IMR-90 (cell line): ENCODE data around the gene GSG1. TPM values are rescaled to one million over a fixed set of nuclear protein-coding genes. Genes with fewer than 3 reads are reported as not detected.

Experiments used
- ATAC-seq: fragments of 200-7000 bp; cut with Tn5 transposase; 2 replicates; pipeline ENCODE4 v1.9.1; 2020; ENCODE audit warnings: low read depth, mild to moderate bottlenecking, moderate library complexity
- BruUV-seq: library from RNA; stranded (reverse); fragments of 400-500 nt; replicated peaks from 2 replicates; lab custom pipeline; 2021; lab: Mats Ljungman, UMichigan
- CTCF ChIA-PET: fragments of 300-600 bp; formaldehyde crosslinking; extraction: SDS; loops from one replicate; lab custom pipeline; 2021; ENCODE audit warnings: antibody characterized with exemption; lab: Yijun Ruan, JAX
- POLR2A ChIA-PET: fragments of 300-600 bp; sonication (Branson Sonifier 250); formaldehyde crosslinking; loops from one replicate; lab custom pipeline; 2022; ENCODE audit warnings: antibody characterized with exemption; ENCODE audit not compliant: unreplicated experiment; lab: Charles Lee
- DNase-seq: peaks from one replicate; pipeline ENCODE4 v3.0.0; 2013
- H2AFZ ChIP-seq: replicated peaks from 2 replicates; pipeline ENCODE3; 2013; ENCODE audit warnings: low read length, mild to moderate bottlenecking; ENCODE audit not compliant: poor library complexity
- H2AK5ac ChIP-seq: 2 replicates; pipeline ENCODE4 v1.6.1; 2013; ENCODE audit warnings: low read depth, low read length, inconsistent platforms
- H2AK9ac ChIP-seq: replicated peaks from 2 replicates; pipeline ENCODE3; 2013; ENCODE audit warnings: mild to moderate bottlenecking, low read depth, low read length, moderate library complexity; ENCODE audit not compliant: poor library complexity
- H2BK120ac ChIP-seq: 2 replicates; pipeline ENCODE4 v1.6.1; 2013; ENCODE audit warnings: low read depth, low read length, inconsistent platforms
- H2BK15ac ChIP-seq: 3 replicates; pipeline ENCODE4 v1.6.1; 2013; ENCODE audit warnings: low read depth, low read length, inconsistent platforms
- H2BK20ac ChIP-seq: 2 replicates; pipeline ENCODE4 v1.6.1; 2013; ENCODE audit warnings: low read depth, mild to moderate bottlenecking, inconsistent platforms, low read length, moderate library complexity
- H2BK5ac ChIP-seq: 2 replicates; pipeline ENCODE4 v1.6.1; 2013; ENCODE audit warnings: mild to moderate bottlenecking, low read depth, low read length, inconsistent platforms; ENCODE audit not compliant: poor library complexity, severe bottlenecking
- H3K14ac ChIP-seq: replicated peaks from 2 replicates; pipeline ENCODE4 v1.6.1; 2013; ENCODE audit warnings: low read depth, low read length, inconsistent platforms
- H3K18ac ChIP-seq: 2 replicates; pipeline ENCODE4 v1.6.1; 2013; ENCODE audit warnings: low read depth, low read length, control low read depth
- H3K23ac ChIP-seq: 2 replicates; pipeline ENCODE4 v1.6.1; 2013; ENCODE audit warnings: low read depth, low read length, inconsistent platforms
- H3K27ac ChIP-seq: 2 replicates; pipeline ENCODE4 v1.5.1; 2013; ENCODE audit warnings: mild to moderate bottlenecking, control low read depth, low read length; ENCODE audit not compliant: insufficient read depth
- H3K27me3 ChIP-seq: 2 replicates; pipeline ENCODE4 v1.6.1; 2013; ENCODE audit warnings: low read length; ENCODE audit not compliant: control insufficient read depth, insufficient read depth
- H3K36me3 ChIP-seq: 2 replicates; pipeline ENCODE4 v1.6.1; 2013; ENCODE audit warnings: low read length, mixed read lengths; ENCODE audit not compliant: control insufficient read depth, insufficient read depth
- H3K4ac ChIP-seq: 2 replicates; pipeline ENCODE4 v1.6.1; 2013; ENCODE audit warnings: low read depth, low read length, inconsistent platforms
- H3K4me1 ChIP-seq: 2 replicates; pipeline ENCODE4 v1.6.1; 2013; ENCODE audit warnings: low read length, mixed read lengths; ENCODE audit not compliant: control insufficient read depth, insufficient read depth
- H3K4me2 ChIP-seq: 2 replicates; pipeline ENCODE4 v1.6.1; 2013; ENCODE audit warnings: low read depth, mild to moderate bottlenecking, control low read depth, low read length, moderate library complexity
- H3K4me3 ChIP-seq: 2 replicates; pipeline ENCODE4 v1.5.1; 2013; ENCODE audit warnings: low read depth, mild to moderate bottlenecking, control low read depth, low read length, moderate library complexity; ENCODE audit not compliant: insufficient read depth
- H3K56ac ChIP-seq: 2 replicates; pipeline ENCODE4 v1.6.1; 2013; ENCODE audit warnings: low read length, inconsistent platforms; ENCODE audit not compliant: insufficient read depth; ENCODE audit errors: extremely low read depth
- H3K79me1 ChIP-seq, 2 experiments: 2 replicates each; pipeline ENCODE4 v1.6.1; 2013; ENCODE audit warnings: low read length in 2 of 2, inconsistent platforms in 1 of 2, low read depth in 1 of 2
- H3K9ac ChIP-seq: 2 replicates; pipeline ENCODE4 v1.6.1; 2013; ENCODE audit warnings: low read depth, low read length, control low read depth
- H3K9me1 ChIP-seq: 2 replicates; pipeline ENCODE4 v1.6.1; 2013; ENCODE audit warnings: low read length, inconsistent platforms; ENCODE audit not compliant: insufficient read depth
- H3K9me3 ChIP-seq: 2 replicates; pipeline ENCODE4 v1.6.1; 2013; ENCODE audit warnings: low read length; ENCODE audit not compliant: control insufficient read depth, insufficient read depth
- H4K20me1 ChIP-seq: 2 replicates; pipeline ENCODE4 v1.6.1; 2013; ENCODE audit warnings: low read length, inconsistent platforms; ENCODE audit not compliant: insufficient read depth
- H4K5ac ChIP-seq: 2 replicates; pipeline ENCODE4 v1.6.1; 2013; ENCODE audit warnings: mild to moderate bottlenecking, low read depth, low read length, control low read depth
- H4K8ac ChIP-seq, 2 experiments: 2 replicates each; pipeline ENCODE4 v1.6.1; 2013; ENCODE audit warnings: low read depth in 2 of 2, low read length in 2 of 2, control low read depth in 1 of 2, inconsistent platforms in 1 of 2
- H4K91ac ChIP-seq: 2 replicates; pipeline ENCODE4 v1.6.1; 2013; ENCODE audit warnings: low read depth, low read length, inconsistent platforms; ENCODE audit not compliant: insufficient read depth
- FOS ChIP-seq: fragments of 150-350 bp; IDR thresholded peaks from 2 replicates; pipeline ENCODE4 v1.6.1; 2016; ENCODE audit warnings: low read depth, low read length
- MXI1 ChIP-seq: IDR thresholded peaks from 2 replicates; pipeline ENCODE4 v1.6.1; 2012; ENCODE audit warnings: low read depth, mild to moderate bottlenecking, low read length, moderate library complexity, borderline replicate concordance
- POLR2A ChIP-seq: IDR thresholded peaks from 2 replicates; pipeline ENCODE4 v1.6.1; 2012; ENCODE audit warnings: mild to moderate bottlenecking, low read depth, low read length
- WGBS, 2 experiments: methylation state at CpG; one replicate each; pipeline versions ENCODE4 v1.1.5 to v1.1.7; 2013; ENCODE audit warnings: missing lambda C conversion rate in 2 of 2; ENCODE audit not compliant: insufficient read length in 1 of 2; ENCODE audit errors: extremely low coverage in 2 of 2; 5-methylcytosine and 5-hydroxymethylcytosine counted together
- dilution Hi-C: fragments of 300-500 bp; cut with HindIII; formaldehyde crosslinking; loops from one replicate; pipeline ENCODE4 v1.14.3; 2018; ENCODE audit warnings: low sequenced_read_pairs; ENCODE audit not compliant: unreplicated experiment
- in situ Hi-C: fragments of 300-500 bp; cut with MboI; formaldehyde crosslinking; loops from 3 replicates; pipeline ENCODE4 v1.14.3; 2019; ENCODE audit warnings: low sequenced_read_pairs, inconsistent platforms, mixed read lengths
- intact Hi-C: fragments of 100-400 bp; cut with micrococcal nuclease; formaldehyde crosslinking; loops from 2 replicates; pipeline ENCODE4 v1.10.0; 2022
- polyA plus RNA-seq, 3 experiments: library from polyadenylated mRNA; depleted of rRNA; stranded (reverse); fragments of >200 nt; gene quantifications; 2 replicates each; pipeline ENCODE4 v1.2.3, GENCODE V29; 2012; ENCODE audit warnings: low replicate concordance in 1 of 3
- total RNA-seq: library from RNA; depleted of rRNA; stranded (reverse); fragments of >200 nt; gene quantifications from 2 replicates; pipeline ENCODE4 v1.2.3, GENCODE V29; 2012

GSG1 gene
- total and polyA plus RNA-seq, 2 of the 4 experiments (the other 2 are of a cell fraction): 1.8 to 2.9 TPM

DNA sequence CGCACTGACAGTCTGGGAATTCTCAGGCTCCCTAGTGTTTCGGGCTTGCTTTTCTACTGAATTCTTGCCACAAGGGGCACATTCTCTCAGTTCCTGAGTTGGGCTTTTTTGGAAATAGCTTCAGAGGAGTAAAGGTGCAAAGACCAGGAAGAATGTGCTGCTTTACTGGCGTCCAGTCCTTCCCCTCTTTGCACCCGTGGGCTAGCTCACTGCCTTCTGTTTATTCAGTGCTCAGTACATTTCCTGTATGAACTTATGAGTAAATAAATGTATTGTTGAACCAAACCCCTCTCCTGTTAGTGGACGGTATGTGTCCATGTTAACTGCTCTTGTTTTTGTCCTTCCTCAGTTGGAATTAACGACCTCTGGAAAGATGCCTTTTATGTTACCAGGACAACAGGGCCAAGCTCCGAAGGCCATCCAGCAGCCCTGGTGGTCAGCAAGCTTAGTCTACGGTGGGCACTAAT, 24.0 kb downstream of the GSG1 start:
- intact Hi-C loops: no loop called here
- 79% methylated on average over 2 of the region's 8 CpGs; no CpG with 5 or more reads in 1 of the 2 experiments for WGBS, 2 experiments
- Histone ChIP-seq H3K79me1 (no peaks in the 10 kb centered on the region), H2BK5ac (no peak overlapping the region), H4K5ac (no peak overlapping the region), H3K27ac (no peak overlapping the region), H2AK5ac (no peak overlapping the region), H3K36me3 (peaks cover 3% of the 10 kb centered on the region), H3K4ac (no peak overlapping the region), H4K91ac (no peak overlapping the region), H3K4me1 (peaks cover 7% of the 10 kb centered on the region), H3K9me1 (0 out of 2 replicates have a peak, but pooled peaks cover 12% of the 10 kb centered on the region), H2BK20ac (no peak overlapping the region), H3K4me3 (no peak overlapping the region), H3K14ac (no peak overlapping the region), H3K9me3 (no peaks in the 10 kb centered on the region; the same call in 1 of the 2 replicates), H4K20me1 (no peaks in the 10 kb centered on the region), H4K8ac (no peak overlapping the region), H3K18ac (no peak overlapping the region), H2BK15ac (no peak overlapping the region), H3K9ac (no peak overlapping the region), H3K27me3 (no peaks in the 10 kb centered on the region), H3K4me2 (no peak overlapping the region), H2AFZ (no peak overlapping the region), H3K23ac (no peak overlapping the region), H2BK120ac (no peak overlapping the region), H2AK9ac (no peak overlapping the region), H3K56ac (no peak overlapping the region)
- no peak for ATAC-seq
- CTCF ChIA-PET: no interaction called here
- dilution Hi-C loops: no loop called here
- no peak for DNase-seq
- in situ Hi-C loops: no loop called here
- BruUV-seq: no TSS peak
- POLR2A ChIA-PET: no interaction called here
- TF ChIP-seq POLR2A (no peak), MXI1 (no peak), FOS (no peak)
